SK-N-SH (cell line): ENCODE data around the gene PERM1. TPM values are rescaled to one million over a fixed set of nuclear protein-coding genes. Genes with fewer than 3 reads are reported as not detected.

Experiments
- CTCF ChIA-PET: fragments of 300-600, 350-600 bp; formaldehyde crosslinking; extraction: SDS; loops from one replicate; lab custom pipeline; 2021; lab: Yijun Ruan, JAX
- POLR2A ChIA-PET: fragments of 350-600 bp; sonication (Branson Sonifier 250); formaldehyde crosslinking; extraction: SDS; loops from one replicate; lab custom pipeline; 2020; ENCODE audit warnings: antibody characterized with exemption, inconsistent platforms; lab: Yijun Ruan, JAX
- DNase-seq: peaks from one replicate; pipeline ENCODE4 v3.0.0; 2012
- H2AFZ ChIP-seq: fragments of 200-600 bp; sonication (generic); 2 replicates; pipeline ENCODE4 v1.8.1; 2016; ENCODE audit warnings: antibody characterized with exemption, mild to moderate bottlenecking, low read depth
- H3F3A ChIP-seq: fragments of 200-600 bp; sonication (generic); replicated peaks from 2 replicates; pipeline ENCODE3; 2016; ENCODE audit warnings: antibody characterized with exemption, mild to moderate bottlenecking; ENCODE audit not compliant: insufficient read depth
- H3K27ac ChIP-seq, 2 experiments: fragments of 200-500 bp in 1 of 2; fragments of 200-600 bp in 1 of 2; sonication (Bioruptor generic) in 1 of 2; sonication (generic), shearing (Covaris generic) in 1 of 2; 2 replicates each; pipeline versions ENCODE4 v1.5.1 to v1.6.1; 2014 to 2016; ENCODE audit warnings: low read depth in 2 of 2, inconsistent platforms in 1 of 2, low read length in 1 of 2, mild to moderate bottlenecking in 1 of 2, mixed read lengths in 1 of 2
- H3K27me3 ChIP-seq: fragments of 200-600 bp; sonication (generic), shearing (Covaris generic); 2 replicates; pipeline ENCODE4 v1.6.1; 2016; ENCODE audit warnings: mixed run types; ENCODE audit not compliant: insufficient read depth
- H3K36me3 ChIP-seq, 2 experiments: fragments of 200-500 bp in 1 of 2; fragments of 200-600 bp in 1 of 2; sonication (Bioruptor generic) in 1 of 2; sonication (generic) in 1 of 2; replicated peaks in 1 of 2; 2 replicates each; pipeline versions ENCODE3 to v1.5.1; 2014 to 2016; ENCODE audit warnings: low read length in 1 of 2, mild to moderate bottlenecking in 1 of 2; ENCODE audit not compliant: insufficient read depth in 2 of 2, control insufficient read depth in 1 of 2
- H3K4me1 ChIP-seq, 2 experiments: fragments of 200-500 bp in 1 of 2; fragments of 200-600 bp in 1 of 2; sonication (Bioruptor generic) in 1 of 2; sonication (generic), shearing (Covaris generic) in 1 of 2; 2 replicates each; pipeline versions ENCODE4 v1.5.1 to v1.6.1; 2014 to 2016; ENCODE audit warnings: low read depth in 1 of 2, low read length in 1 of 2, mixed run types in 1 of 2; ENCODE audit not compliant: insufficient read depth in 2 of 2, control insufficient read depth in 1 of 2
- H3K4me2 ChIP-seq: fragments of 200-600 bp; sonication (generic), shearing (Covaris generic); 2 replicates; pipeline ENCODE4 v1.6.1; 2017; ENCODE audit warnings: mixed run types
- H3K4me3 ChIP-seq, 2 experiments: fragments of 200-500 bp in 1 of 2; fragments of 200-600 bp in 1 of 2; sonication (Bioruptor generic) in 1 of 2; sonication (generic), shearing (Covaris generic) in 1 of 2; 2 replicates each; pipeline versions ENCODE4 v1.5.1 to v1.8.1; 2014 to 2016; ENCODE audit warnings: low read depth in 2 of 2, inconsistent platforms in 1 of 2, low read length in 1 of 2, mild to moderate bottlenecking in 1 of 2, mixed read lengths in 1 of 2, moderate library complexity in 1 of 2
- H3K79me2 ChIP-seq: fragments of 200-600 bp; sonication (generic); 2 replicates; pipeline ENCODE4 v1.8.1; 2017; ENCODE audit warnings: mild to moderate bottlenecking; ENCODE audit not compliant: insufficient read depth
- H3K9ac ChIP-seq: fragments of 200-600 bp; sonication (generic); 2 replicates; pipeline ENCODE4 v1.6.1; 2017; ENCODE audit warnings: mixed run types
- H3K9me2 ChIP-seq: fragments of 200-600 bp; sonication (generic); 2 replicates; pipeline ENCODE4 v1.6.1; 2017; ENCODE audit warnings: mixed run types
- H3K9me3 ChIP-seq: fragments of 200-600 bp; sonication (generic); 2 replicates; pipeline ENCODE4 v1.6.1; 2017; ENCODE audit warnings: mixed run types, mild to moderate bottlenecking, moderate library complexity
- H4K20me1 ChIP-seq: fragments of 200-600 bp; sonication (generic); 2 replicates; pipeline ENCODE4 v1.6.1; 2017; ENCODE audit warnings: mild to moderate bottlenecking, mixed run types; ENCODE audit not compliant: insufficient read depth
- CTCF ChIP-seq: fragments of 200-600 bp; sonication (generic); IDR thresholded peaks from 2 replicates; pipeline ENCODE4 v1.6.1; 2017; ENCODE audit warnings: antibody characterized with exemption, mild to moderate bottlenecking, moderate library complexity
- EP300 ChIP-seq, 2 experiments: IDR thresholded peaks; 2 replicates each; pipeline versions ENCODE4 v1.4.0 to v1.6.1; 2012; ENCODE audit warnings: borderline replicate concordance in 1 of 2, low read depth in 1 of 2, low read length in 1 of 2
- FOSL2 ChIP-seq: IDR thresholded peaks from 2 replicates; pipeline ENCODE4 v1.4.0; 2012; ENCODE audit warnings: low read depth, mild to moderate bottlenecking, moderate library complexity, borderline replicate concordance
- FOXM1 ChIP-seq: IDR thresholded peaks from 2 replicates; pipeline ENCODE4 v1.4.0; 2012; ENCODE audit warnings: low read depth, mild to moderate bottlenecking
- GABPA ChIP-seq: IDR thresholded peaks from 2 replicates; pipeline ENCODE4 v1.4.0; 2012; ENCODE audit warnings: low read depth, mild to moderate bottlenecking
- MEF2A ChIP-seq: IDR thresholded peaks from 2 replicates; pipeline ENCODE4 v1.4.0; 2012; ENCODE audit warnings: low read depth, borderline replicate concordance
- MXI1 ChIP-seq: IDR thresholded peaks from 2 replicates; pipeline ENCODE4 v1.6.1; 2012; ENCODE audit warnings: mild to moderate bottlenecking, low read depth, low read length, improper control_type of control experiment
- PBX3 ChIP-seq: IDR thresholded peaks from 2 replicates; pipeline ENCODE4; 2012
- RAD21 ChIP-seq: IDR thresholded peaks from 2 replicates; pipeline ENCODE4 v1.6.1; 2012; ENCODE audit warnings: mild to moderate bottlenecking, low read length
- RCOR1 ChIP-seq: fragments of 150-350 bp; IDR thresholded peaks from 2 replicates; pipeline ENCODE4 v1.6.1; 2017; ENCODE audit warnings: antibody characterized with exemption, low read length
- RXRA ChIP-seq: IDR thresholded peaks from 2 replicates; pipeline ENCODE4 v1.4.0; 2012; ENCODE audit warnings: low read depth, mild to moderate bottlenecking, borderline replicate concordance
- SIN3A ChIP-seq: IDR thresholded peaks from 2 replicates; pipeline ENCODE4 v1.6.1; 2012; ENCODE audit warnings: low read depth, mild to moderate bottlenecking, low read length, moderate library complexity, borderline replicate concordance
- SMC3 ChIP-seq: IDR thresholded peaks from 2 replicates; pipeline ENCODE4 v1.6.1; 2012; ENCODE audit warnings: low read depth, low read length, improper control_type of control experiment
- TAF1 ChIP-seq: IDR thresholded peaks from 2 replicates; pipeline ENCODE4 v1.6.1; 2012; ENCODE audit warnings: low read depth, mild to moderate bottlenecking, low read length, moderate library complexity, borderline replicate concordance
- TCF12 ChIP-seq: IDR thresholded peaks from 2 replicates; pipeline ENCODE4 v1.4.0; 2012
- USF1 ChIP-seq: IDR thresholded peaks from 2 replicates; pipeline ENCODE4 v1.4.0; 2012; ENCODE audit warnings: low read depth, borderline replicate concordance
- USF2 ChIP-seq: fragments of 150-350 bp; IDR thresholded peaks from 2 replicates; pipeline ENCODE4 v1.6.1; 2017; ENCODE audit warnings: antibody characterized with exemption, low read length, low read depth, borderline replicate concordance
- YY1 ChIP-seq: IDR thresholded peaks from 2 replicates; pipeline ENCODE4 v1.4.0; 2012; ENCODE audit warnings: low read depth, mild to moderate bottlenecking
- ZBTB33 ChIP-seq: IDR thresholded peaks from 2 replicates; pipeline ENCODE4 v1.4.0; 2012; ENCODE audit warnings: low read depth, borderline replicate concordance
- WGBS: methylation state at CpG from one replicate; pipeline ENCODE4 v1.1.6; 2017; ENCODE audit warnings: low lambda C conversion rate; 5-methylcytosine and 5-hydroxymethylcytosine counted together
- polyA plus RNA-seq, 3 experiments: library from polyadenylated mRNA; depleted of rRNA; stranded (reverse); fragments of >200 nt; gene quantifications; 2 replicates each; pipeline ENCODE4 v1.2.3, GENCODE V29; 2012

PERM1 gene
- polyA plus RNA-seq, 1 of the 3 experiments (the other 2 are of a cell fraction): 0.25 TPM

- TF ChIP-seq USF2: no peak
- no peak for TF ChIP-seq MEF2A
- no peak for TF ChIP-seq RXRA
- no peak for TF ChIP-seq TAF1
- TF ChIP-seq ZBTB33: no peak
- no peak for TF ChIP-seq EP300 (IDR thresholded peaks at IDR 0.05; ENCODE audit: borderline replicate concordance in 1 of 2, low read depth in 1 of 2, low read length in 1 of 2)
- TF ChIP-seq SIN3A: no peak
- TF ChIP-seq SMC3: no peak
- TF ChIP-seq FOSL2: no peak
- TF ChIP-seq RCOR1: no peak
- TF ChIP-seq TCF12: no peak
Observed at GRCh38 chr1:1024149-1024770, 42.4 kb upstream of the PERM1 start (continued).

- Histone ChIP-seq H3K9me2 (no peaks in the 10 kb centered on the region), H3K27me3 (no peaks in the 10 kb centered on the region), H3K4me3 (no peak overlapping the region), H2AFZ (no peak overlapping the region), H3K4me2 (no peak overlapping the region), H3K36me3 (peaks cover 0 to 10% of the 10 kb centered on the region in 2 experiments), H3K27ac (no peak overlapping the region), H3K4me1 (peaks cover 0 to 10% of the 10 kb centered on the region in 2 experiments; a peak in 1 of 4 replicates), H3K9ac (no peak overlapping the region), H3F3A (no peaks in the 10 kb centered on the region), H3K79me2 (no peaks in the 10 kb centered on the region), H4K20me1 (peaks cover 6% of the 10 kb centered on the region; the same call in 1 of the 2 replicates), H3K9me3 (no peaks in the 10 kb centered on the region)
- ChIA-PET POLR2A (interaction anchor here (0.6 kb wide), 1 partner anchor 41 kb away, joined by 3 read pairs; no protein-coding TSS in a partner anchor), CTCF (interaction anchor here (3.1 to 6.0 kb wide), 3 partner anchors 9 to 40 kb away, joined by 17 to 52 read pairs (median 46); no protein-coding TSS in a partner anchor)
- TF ChIP-seq GABPA (no peak), MXI1 (no peak), FOXM1 (no peak), CTCF (no peak), RAD21 (no peak), YY1 (no peak), PBX3 (no peak), USF1 (no peak)
- DNase-seq: no peak
- WGBS: 86% methylated on average over 9 of the region's 13 CpGs
Observed at GRCh38 chr1:1023700-1024099, 41.8 kb upstream of the PERM1 start.
